Retina (tissue), 1 donor: ENCODE data around the gene SLC4A2.
"Not testable (repeated sequence)": the region's sequence is repeated elsewhere in the genome, so short reads cannot be mapped to it uniquely, and the experiment has no call there.

Experiments
- DNase-seq: peaks from one replicate; pipeline ENCODE4 v3.0.0-alpha.2; 2016

SLC4A2 gene

GRCh38 chr7:151059367-151060112 is at the start of gene SLC4A2:
SLC4A2 (plus strand) TSS chr7:151059589; CDS start chr7:151061988, 2,399 bp downstream.
- peak; percentile 67 for DNase-seq

- DNase-seq, result no peak
Measured at GRCh38 chr7:151010037-151010306, 49.4 kb upstream of the SLC4A2 start.

GRCh38 chr7:151010307-151011096 is 48.9 kb upstream of the SLC4A2 start:
- peak; percentile 55 for DNase-seq

- no peak for DNase-seq
Measured at GRCh38 chr7:151011097-151011409, 48.3 kb upstream of the SLC4A2 start.

- not testable (repeated sequence) for DNase-seq
Measured at GRCh38 chr7:151011616-151012015, 47.8 kb upstream of the SLC4A2 start.

- no peak for DNase-seq
Measured at GRCh38 chr7:151012031-151012692, 47.2 kb upstream of the SLC4A2 start.

- peak; percentile 86 for DNase-seq
Measured at GRCh38 chr7:151012911-151013347, 46.5 kb upstream of the SLC4A2 start.

- DNase-seq, result no peak
Measured at GRCh38 chr7:151013356-151013732, 46.0 kb upstream of the SLC4A2 start.

- peak; percentile 90 for DNase-seq
Measured at GRCh38 chr7:151013733-151014497, 45.5 kb upstream of the SLC4A2 start.

- DNase-seq, result no peak
Measured at GRCh38 chr7:151014950-151015349, 44.4 kb upstream of the SLC4A2 start.

- no peak for DNase-seq
Measured at GRCh38 chr7:151015967-151016366, 43.4 kb upstream of the SLC4A2 start.

- DNase-seq, result no peak
Measured at GRCh38 chr7:151016505-151016904, 42.9 kb upstream of the SLC4A2 start.

- DNase-seq, result no peak
Measured at GRCh38 chr7:151016942-151017341, 42.4 kb upstream of the SLC4A2 start.

GRCh38 chr7:151017370-151017952 is 41.9 kb upstream of the SLC4A2 start:
- DNase-seq, result no peak

- DNase-seq, result peak; percentile 95
Measured at GRCh38 chr7:151017953-151018420, 41.4 kb upstream of the SLC4A2 start.

GRCh38 chr7:151018421-151019129 is 40.8 kb upstream of the SLC4A2 start:
- peak; percentile 81 for DNase-seq

GRCh38 chr7:151019130-151019447 is 40.3 kb upstream of the SLC4A2 start:
- no peak for DNase-seq

GRCh38 chr7:151020231-151020630 is 39.2 kb upstream of the SLC4A2 start:
- peak; percentile 69 for DNase-seq

GRCh38 chr7:151023232-151023631 is 36.2 kb upstream of the SLC4A2 start:
- DNase-seq, result no peak

GRCh38 chr7:151024435-151025056 is 34.8 kb upstream of the SLC4A2 start, which contains the start of gene ATG9B:
ATG9B (minus strand) TSS chr7:151024494; CDS start chr7:151024423, 71 bp downstream.
- DNase-seq, result no peak

- DNase-seq, result no peak
Measured at GRCh38 chr7:151025924-151026671, 33.3 kb upstream of the SLC4A2 start.
